Measurements from ENCODE around the gene ATP5F1D.

GRCh38 chr19:1277061-1277460, 35.5 kb downstream of the ATP5F1D start:
- TF ChIP-seq CTCF (conservative IDR thresholded peaks at IDR 0.05; ENCODE audit: low read depth in 2 of 2) (no peak), EZH2phosphoT487 (IDR thresholded peaks at IDR 0.05; ENCODE audit: unreplicated experiment) (no peak), EZH2 (IDR thresholded peaks at IDR 0.05; ENCODE audit: low read depth, unreplicated experiment) (no peak), POLR2AphosphoS5 (IDR thresholded peaks at IDR 0.05; ENCODE audit: low read depth) (no peak), ZNF114 (CRISPR knock-in tag; IDR thresholded peaks at IDR 0.05) (no peak), CREB1 (CRISPR knock-in tag; IDR thresholded peaks at IDR 0.05; ENCODE audit: low read depth) (no peak), REST (IDR thresholded peaks at IDR 0.05; ENCODE audit: unreplicated experiment) (no peak), ETS1 (IDR thresholded peaks at IDR 0.05) (no peak), NANOG (IDR thresholded peaks at IDR 0.05; ENCODE audit: borderline replicate concordance) (no peak), STAT1 (IDR thresholded peaks at IDR 0.05; ENCODE audit: unreplicated experiment) (no peak)

All from GM23338 (cell line).